GM21390 (cell line): Measurements from ENCODE around the gene GDI2.
"Not testable (repeated sequence)": the region's sequence is repeated elsewhere in the genome, so short reads cannot be mapped to it uniquely, and the experiment has no call there.

ENCODE experiments used
- ATAC-seq: cut with Tn5 transposase; IDR thresholded peaks from one replicate; pipeline ENCODE4 v1.9.1; 2021; ENCODE audit not compliant: unreplicated experiment

Gene GDI2

DNA sequence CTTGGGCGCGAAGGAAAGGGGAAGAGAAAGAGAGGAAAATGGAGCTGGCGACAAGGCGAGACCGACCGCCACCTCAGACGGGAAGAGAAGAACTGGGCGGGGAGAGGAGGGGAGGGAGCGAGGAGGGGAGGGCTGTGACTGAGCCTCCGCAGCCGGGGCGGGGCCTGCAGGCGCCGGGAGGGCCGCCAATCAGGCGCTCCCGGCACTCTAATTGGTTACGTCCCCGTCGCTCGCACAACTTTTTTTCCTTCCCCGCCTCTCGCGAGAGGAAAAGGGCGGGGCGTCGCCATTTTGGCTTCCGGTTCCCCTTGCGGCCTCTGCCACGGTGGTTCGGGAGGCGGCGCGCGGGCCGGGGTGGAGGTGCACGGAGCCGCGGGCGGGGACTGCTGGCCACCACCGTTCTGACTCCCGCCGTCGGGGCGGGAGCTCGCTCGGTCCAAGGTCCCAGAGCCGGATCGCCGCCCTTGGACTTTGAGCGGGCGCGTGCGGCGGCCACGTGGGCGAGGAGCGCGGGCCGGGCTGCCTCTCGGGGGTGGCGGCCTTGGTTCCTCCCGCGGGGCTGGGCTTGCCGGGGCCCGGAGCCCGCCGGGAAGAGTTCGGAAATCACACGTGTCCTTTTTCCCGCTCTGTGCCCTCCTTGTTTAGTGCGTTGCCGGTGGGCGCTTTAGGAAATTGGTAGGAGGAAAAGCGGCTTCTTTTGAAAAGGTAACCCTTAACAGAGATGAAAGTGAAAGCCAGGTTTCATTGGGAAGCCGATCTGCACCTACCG, at the start of gene GDI2:
TSS of gene GDI2 (minus strand) at position 94 of the 769 bp plus-strand sequence. CDS start 176 bp downstream, outside the sequence.
- ATAC-seq, result peak; percentile 76

DNA sequence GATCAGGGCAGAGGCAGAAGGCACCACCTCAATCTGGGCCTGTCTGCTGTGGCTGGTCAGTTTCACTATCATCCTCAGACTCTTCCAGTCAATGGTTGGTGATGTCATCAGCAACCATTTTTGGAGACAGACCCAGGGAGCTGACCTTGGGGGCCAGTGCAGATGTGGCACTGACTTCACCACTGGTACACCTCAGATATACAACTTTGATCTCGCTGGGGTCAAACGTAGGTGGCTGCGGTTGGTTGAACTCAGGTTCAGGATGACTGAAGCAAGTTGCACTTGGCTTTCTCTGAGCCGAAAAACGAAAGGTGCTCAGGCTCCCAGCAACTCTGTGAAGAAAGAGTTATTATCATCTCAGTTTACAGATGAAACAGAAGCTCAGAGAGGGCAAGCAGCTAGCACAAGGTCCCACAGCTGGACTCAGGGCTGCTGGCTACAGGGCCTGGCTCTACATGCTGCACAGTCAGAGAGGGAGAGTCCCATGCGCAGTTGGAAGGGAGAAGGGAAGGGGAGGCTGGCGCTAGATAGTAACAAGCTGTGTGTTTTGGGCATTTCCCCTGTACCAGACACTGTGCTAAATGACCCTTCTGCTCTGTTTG, 49.2 kb upstream of the GDI2 start:
- peak; percentile 96 for ATAC-seq

DNA sequence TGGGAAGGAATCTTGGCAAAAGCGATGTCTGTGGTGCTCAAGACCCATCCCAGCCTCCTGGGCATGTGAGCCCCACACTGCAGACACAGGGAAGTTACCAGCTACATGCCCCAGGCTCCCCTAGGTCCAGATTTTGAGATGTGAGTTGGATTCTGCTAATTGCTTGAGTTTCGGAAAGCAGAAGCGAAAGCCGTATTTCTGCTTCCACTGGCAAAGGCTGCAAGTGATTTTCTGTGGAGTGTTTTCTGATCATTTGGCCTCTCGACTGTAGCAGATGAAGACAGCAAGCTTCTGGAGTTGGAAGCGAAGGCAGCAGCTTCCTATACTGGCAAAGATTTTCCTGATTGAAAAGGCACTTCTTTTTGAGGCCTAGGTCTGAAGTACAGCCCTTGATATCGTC, 46.8 kb upstream of the GDI2 start:
- no peak for ATAC-seq

DNA sequence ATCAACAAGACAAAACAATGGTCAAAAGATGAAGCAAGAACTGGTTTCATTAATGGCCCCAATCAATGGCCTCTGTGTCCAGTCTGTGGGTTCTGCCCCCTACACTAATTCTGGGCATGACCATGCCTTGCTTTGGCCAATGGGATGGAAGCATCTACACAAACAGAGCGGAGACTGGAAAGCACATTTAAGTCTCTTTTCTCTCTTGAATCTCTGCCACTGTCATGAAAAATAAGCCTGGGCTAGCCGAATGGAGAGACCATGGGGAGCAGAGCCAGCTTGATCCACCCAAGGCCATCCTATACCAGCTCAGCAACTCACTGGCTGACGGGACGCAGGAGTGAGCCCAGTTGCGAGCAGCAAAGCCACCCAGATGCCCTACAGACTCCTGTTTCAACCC, 45.6 kb upstream of the GDI2 start:
- ATAC-seq, result no peak

DNA sequence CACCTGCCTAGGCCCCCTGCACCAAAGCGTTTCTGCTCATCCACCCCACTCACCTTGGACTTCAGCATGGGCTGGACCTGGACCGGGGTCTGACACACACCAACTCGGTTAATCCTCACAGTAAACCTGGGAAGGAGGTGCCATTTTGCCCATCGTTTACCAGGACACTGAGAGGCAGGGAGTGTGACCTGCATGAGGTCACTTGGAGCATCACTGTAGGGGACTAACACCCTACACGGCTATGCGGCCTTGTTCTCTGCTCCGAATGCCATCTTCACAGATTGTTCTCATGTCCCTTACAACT, 43.4 kb upstream of the GDI2 start:
- no peak for ATAC-seq

DNA sequence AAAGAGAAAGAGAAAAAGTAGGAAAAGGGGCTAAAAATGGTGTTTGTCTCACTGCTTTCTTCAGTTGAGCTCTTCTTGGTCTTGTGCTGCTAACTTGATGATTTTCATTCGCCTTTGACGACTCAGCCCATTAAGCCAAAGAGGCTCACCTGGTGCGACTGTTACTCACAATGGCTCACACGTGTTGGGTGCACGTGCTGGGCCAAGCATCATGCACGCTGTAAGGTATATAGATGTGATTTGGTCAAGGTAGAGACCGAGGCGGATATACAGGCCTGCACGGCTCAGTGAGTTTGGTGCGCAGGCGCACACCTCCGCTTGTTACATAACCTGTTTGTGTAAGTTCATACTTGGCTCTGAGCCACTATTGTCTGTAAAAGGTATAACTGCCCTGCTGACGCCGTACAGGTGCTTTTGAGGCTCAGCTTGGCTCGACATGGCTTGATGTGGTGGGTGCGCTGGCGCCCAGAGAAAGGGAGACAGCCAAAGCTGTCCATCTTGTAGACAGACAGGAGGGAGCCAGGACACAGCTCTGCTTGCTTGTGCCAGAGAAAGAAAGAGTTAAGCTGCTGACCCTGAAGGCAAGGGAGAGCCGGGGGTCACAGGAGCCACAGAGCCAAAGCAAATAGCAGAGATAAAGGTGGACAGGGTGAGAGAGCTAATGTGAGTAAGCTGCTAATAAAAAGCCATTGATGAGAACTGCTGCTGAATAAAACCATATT, 42.9 kb upstream of the GDI2 start:
- no peak for ATAC-seq

DNA sequence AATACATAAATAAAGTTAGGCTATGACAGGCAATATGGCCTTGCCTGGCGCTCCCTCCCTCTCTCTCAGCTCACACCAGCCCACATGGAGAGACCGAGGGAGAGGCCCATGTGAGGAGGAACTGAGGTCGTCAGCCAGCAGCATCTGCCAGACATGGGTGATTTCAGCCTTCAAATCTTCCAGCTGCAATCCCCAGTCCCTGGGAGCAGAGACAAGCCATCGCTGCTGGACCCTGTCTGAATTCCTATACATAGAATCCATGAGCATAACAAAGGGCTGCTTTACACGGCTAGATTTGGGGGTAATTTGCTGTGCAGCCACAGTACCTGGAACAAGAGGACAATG, 40.9 kb upstream of the GDI2 start:
- ATAC-seq, result no peak

DNA sequence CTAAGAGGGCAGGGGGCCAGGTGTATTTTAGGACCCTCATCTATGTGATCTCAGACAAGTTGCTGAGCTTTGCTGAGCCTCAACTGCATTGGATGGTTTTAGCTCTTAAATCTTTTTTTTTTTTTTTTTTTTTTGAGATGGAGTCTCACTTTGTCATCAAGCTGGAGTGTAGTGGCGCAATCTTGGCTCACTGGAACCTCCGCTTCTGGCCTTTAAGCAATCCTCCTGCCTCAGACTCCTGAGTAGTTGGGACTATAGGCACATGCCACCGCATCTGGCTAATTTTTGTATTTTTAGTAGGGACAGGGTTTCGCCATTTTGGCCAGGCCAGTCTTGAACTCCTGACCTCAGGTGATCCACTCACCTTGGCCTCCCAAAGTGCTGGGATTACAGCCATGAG, 33.4 kb upstream of the GDI2 start:
- ATAC-seq, result not testable (repeated sequence)

DNA sequence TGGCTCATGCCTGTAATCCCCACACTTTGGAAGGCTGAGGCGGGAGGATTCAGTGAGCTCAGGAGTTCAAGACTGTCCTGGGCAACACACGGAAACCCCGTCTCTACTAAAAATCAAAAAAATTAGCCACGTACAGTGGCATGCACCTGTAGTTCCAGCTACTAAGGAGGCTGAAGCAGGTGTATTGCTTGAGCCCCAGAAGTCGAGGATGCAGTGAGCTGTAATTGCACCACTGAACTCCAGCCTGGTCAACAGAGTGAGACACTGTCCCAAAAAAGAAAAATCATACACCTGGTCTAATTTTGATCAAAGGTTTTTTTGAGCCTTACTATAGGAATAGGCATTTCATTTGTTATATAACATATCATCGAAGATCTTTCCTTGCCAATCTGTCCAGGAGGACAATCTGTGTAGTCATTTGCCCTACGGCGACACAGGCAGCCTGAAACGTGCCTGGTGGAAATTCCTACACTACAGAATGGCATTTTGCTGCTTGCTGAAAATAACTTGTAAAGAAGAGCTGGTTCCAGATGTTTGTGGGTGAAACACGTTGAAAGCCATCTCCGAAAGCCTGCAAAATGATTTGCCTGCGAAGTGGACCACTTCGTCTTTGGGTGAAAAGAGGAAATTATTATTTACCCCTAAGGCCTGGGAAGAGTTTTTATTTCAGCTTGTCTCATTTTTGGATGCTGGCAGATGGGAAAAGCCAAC, 31.3 kb upstream of the GDI2 start:
- no peak for ATAC-seq

DNA sequence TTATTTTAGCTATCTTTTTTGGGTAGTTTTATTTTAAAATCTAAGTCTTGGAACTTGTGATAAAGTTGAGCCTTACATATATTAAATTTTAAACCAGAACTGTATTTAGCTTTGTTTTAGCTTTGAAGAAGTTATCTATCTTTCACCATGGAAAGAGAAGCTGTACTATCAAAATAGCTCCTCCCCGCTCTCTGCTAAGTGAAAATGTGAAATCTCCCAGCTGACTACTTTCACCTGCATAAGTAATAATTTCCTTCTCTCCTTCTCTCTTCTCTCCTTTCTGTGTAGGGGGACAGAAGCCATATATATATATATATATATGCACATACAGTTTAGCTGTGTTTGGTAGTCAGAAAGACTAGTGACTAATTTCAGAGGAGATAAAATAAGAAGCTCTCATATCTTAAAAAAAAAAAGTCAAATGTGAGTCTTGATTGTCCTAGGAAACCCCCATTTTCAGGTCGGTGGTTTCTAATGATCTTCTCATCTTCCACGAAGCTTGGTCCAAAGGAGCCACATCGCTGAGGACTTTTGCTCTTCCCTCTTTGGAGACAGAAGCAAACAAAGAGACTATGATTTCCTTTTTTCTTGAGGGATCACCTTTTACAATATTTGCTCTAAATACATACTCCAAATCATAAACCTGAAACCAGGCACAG, 30.6 kb upstream of the GDI2 start:
- no peak for ATAC-seq

DNA sequence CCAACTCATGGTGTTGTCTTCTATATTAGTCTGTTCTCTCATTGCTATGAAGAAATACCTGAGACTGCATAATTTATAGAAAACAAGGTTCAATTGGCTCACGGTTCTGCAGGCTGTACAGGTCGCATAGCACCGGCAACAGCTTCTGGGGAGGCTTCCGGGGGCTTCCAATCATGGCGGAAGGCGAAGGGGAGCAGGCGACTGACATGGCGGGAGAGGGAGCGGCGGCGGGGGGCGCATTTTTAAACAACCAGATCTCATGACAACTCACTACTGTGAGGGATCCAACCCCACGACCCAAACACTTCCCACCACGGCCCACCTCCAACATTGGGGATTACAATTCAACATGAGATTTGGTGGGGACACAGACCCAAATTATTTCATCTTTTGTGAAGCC, 28.7 kb upstream of the GDI2 start:
- no peak for ATAC-seq

DNA sequence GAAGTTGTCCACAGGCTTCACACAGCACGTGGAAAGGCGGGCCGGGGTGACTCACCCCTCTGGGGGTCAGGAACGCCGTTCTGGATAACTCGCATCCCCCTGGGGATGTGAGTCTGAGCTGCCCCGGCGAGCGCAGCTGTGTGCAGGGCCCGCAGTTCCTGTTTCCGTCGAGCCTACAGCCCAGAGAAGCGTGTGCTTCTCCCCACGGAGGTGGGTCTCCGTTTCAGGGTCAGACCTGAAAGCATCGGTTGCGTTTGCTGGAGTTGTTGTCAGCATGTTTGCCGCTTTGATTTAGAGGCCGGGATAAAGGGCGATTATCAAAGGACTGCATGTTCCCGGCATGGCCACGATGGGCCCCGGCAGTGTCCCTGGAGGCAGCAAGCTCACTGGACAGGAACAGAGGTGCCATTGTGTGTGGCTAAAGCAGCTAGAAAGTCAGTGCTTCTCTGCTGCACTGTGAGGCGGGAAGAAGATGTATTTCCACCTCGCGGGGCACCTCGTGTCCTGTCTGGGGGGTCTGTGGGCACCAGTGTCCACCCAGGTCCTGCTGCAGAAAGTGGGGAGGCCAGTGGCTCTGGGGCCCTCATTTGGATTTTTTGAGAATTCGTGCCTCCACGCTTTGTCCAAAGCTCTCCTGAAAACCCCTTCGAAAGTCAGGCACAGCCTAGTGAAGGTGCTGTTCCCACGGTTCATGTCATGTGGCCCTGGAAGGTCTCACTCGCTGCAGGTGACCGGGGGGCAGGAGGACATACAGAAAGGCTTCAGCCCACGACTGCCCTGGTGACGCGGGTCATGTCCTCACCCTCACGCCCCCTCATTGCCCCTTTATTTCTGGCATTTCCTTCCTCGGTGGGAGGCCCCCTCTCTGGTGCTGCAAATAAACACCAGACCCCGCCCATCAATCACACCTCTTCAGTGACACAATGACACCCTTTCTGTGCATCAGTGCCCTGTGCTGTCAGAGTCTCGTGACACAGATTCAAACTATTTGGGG, 27.4 kb upstream of the GDI2 start:
- ATAC-seq, result peak; percentile 84

DNA sequence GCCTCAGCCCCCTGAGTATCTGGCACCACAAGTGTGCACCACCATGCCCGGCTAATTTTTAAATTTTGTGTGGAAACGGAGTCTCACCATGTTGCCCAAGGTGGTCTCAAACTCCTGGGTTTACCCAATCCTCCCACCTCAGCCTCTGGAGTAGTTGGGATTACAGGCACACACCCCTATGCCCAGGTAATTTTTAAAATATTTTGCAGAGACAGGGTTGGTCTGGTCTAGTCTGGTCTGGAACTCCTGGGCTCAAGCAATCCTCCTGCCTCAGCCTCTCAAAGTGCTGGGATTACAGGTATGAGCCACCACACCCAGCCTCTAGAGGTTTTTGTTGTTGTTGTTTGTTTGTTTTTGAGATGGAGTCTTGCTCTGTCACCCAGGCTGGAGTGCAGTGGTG, 22.9 kb upstream of the GDI2 start:
- not testable (repeated sequence) for ATAC-seq

DNA sequence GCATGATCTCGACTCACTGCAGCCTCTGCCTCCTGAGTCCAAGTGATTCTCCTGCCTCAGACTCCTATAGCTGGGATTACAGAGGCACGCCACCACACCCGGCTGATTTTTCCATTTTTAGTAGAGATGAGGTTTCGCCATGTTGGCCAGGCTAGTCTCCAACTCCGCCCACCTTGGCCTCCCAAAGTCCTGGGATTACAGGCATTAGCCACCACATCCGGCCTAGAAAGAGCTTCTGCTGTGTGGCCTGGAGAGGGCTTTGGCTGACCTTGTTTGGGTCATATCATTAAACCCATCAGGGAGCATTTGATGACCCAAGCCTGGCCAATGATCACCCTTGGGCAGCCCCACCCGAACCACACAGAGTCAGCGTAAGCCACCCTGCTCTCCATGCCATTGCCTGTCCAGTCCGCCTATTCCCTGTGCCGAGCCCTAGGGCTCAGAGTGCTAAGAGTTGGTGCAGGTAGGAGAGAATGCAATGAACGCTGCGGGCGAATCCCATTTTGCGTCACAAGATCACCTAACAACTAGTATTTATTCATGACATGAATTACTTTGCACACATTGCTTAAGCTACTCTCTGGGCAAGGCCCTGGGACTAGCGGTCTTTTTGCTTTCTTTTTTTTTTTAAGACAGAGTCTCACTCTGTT, 22.3 kb upstream of the GDI2 start:
- ATAC-seq, result no peak

DNA sequence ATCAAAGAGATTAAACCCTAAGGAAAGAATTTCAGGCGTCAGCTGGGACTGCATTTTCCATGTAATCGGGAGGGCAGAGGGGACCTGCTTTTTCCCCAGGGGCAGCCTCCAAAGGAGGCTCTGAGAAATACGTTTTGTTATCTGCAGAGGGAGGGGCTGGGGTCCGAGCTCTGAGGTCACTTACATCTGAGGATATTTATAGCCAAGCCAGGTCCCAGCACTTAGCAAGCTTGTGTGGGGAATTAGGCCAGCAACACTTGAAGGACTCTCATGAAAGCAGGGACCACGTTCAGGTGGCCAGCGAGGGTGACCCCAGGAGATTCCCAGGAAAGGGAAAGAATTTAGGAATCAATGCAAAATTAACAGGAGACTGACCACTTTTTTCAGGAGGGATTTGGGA, 20.6 kb upstream of the GDI2 start:
- ATAC-seq, result no peak

DNA sequence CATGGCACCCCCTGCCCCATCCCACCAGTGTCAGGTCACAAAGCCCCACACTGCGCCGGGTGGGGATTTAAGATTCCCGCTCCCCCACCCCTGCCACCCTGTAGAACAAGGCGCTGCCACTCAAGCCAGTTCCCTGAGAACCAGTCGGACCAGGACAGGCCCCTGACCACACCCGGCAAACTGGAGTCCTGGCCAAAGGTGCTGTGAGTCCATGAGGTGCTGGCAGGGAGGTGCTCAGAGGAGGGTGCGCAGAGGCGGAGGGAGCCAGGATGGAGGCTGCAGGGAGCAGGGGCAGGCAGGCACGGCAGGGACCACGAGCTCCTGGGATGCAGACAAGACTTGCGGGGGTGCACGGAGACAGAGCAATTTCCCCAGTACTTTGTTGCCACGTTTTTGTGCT, 19.7 kb upstream of the GDI2 start:
- no peak for ATAC-seq

DNA sequence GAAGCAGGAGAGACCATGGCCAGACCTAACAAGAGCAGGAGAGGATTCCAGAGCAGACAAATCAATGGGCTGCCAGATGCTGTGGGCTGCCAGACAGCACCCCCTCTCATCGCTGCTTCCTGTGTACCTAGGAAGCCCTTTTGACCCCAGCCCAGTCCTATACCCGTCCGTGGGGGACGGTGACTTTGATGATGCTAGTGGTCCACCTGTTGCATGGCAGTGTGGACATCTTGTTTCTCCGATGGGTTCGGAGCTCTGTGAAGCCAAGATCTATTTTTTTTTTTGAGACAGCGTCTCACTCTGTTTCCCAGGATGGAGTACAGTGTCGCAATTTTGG, 18.2 kb upstream of the GDI2 start:
- no peak for ATAC-seq

DNA sequence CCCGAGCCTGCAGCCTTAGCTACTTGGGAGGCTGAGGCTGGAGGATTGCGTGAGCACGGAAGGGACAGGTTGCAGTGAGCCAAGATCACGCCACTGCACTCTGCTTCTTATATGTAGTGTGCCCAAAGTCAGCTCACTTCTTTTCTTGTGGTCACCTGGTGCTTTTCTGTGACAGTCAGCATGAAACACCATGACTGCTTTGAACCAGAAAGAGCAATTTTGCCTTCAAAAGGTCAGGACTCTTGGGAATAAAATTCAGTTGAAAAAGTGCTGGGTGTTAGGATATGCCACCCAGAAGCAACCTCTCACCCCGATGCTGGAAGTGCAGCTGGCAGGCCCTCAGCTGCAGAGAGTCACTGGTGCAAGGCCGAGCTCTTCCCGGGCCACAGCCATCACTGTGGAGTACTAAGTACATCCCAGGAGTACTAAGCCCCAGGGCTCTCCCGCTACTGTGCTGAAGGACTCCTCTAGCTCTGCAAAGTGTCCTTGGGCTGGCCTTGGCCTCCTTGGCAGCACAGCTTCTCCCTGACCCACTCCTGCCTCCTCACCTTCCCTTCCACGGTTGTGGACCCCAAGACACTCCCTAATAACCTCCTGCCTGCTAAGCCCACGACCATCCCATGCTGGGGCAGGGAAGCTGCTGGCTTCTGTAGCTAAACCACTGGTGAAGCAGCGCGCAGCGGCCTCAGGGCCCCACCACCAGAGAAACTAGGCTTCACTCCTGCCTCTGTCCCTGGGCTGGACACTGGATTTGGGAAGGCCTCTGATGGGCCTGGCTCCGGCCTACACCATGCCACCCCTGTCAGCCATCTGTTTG, 17.6 kb upstream of the GDI2 start:
- ATAC-seq, result no peak

DNA sequence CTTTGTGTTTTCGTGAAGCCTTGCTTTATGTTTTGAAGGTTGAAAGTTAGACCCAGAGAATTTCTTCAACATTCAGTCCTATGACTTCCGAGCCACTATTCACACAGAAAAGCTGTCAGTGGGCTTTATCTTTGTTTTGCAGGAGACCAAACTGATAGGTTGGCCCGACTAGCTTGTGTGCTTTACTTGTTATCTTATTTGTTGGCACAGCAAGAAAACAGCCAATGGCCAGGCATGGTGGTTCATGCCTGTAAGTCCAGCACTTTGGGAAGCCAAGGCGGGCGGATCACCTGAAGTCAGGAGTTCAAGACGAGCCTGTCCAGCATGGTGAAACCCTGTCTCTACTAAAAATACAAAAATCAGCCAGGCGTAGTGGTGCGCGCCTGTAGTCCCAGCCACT, 16.0 kb upstream of the GDI2 start:
- ATAC-seq, result no peak
